HCT116 (cell line): ENCODE data around the gene MGST1. TPM values are rescaled to one million over a fixed set of nuclear protein-coding genes. Genes with fewer than 3 reads are reported as not detected.

Experiments used
- ATAC-seq: fragments of 200-7000 bp; cut with Tn5 transposase; 2 replicates; pipeline ENCODE4 v1.9.1; 2020; ENCODE audit warnings: mild to moderate bottlenecking, moderate library complexity
- BruUV-seq: library from RNA; stranded (reverse); fragments of 400-500 nt; replicated peaks from 2 replicates; lab custom pipeline; 2021; lab: Mats Ljungman, UMichigan
- CTCF ChIA-PET: fragments of 300-600 bp; sonication (Branson Sonifier 250); formaldehyde crosslinking; loops from one replicate; lab custom pipeline; 2021; ENCODE audit warnings: antibody characterized with exemption; lab: Charles Lee
- POLR2A ChIA-PET: fragments of 300-600, 350-600 bp; sonication (Branson Sonifier 250); formaldehyde crosslinking; loops from one replicate; lab custom pipeline; 2021; ENCODE audit warnings: antibody characterized with exemption; lab: Charles Lee
- RAD21 ChIA-PET, 2 experiments: fragments of 300-600 bp; sonication (Branson Sonifier 250); formaldehyde crosslinking; loops; one replicate each; lab custom pipeline; 2023; ENCODE audit warnings: low total read pairs in 2 of 2; ENCODE audit not compliant: uncharacterized antibody in 2 of 2, unreplicated experiment in 2 of 2, low non-redundant PET in 1 of 2; lab: Charles Lee
- DNase-seq: peaks from one replicate; pipeline ENCODE4 v3.0.0-alpha.2; 2010; ENCODE audit warnings: low read depth, low spot score
- H2AFZ ChIP-seq: fragments of 200-600 bp; shearing (Covaris generic), sonication (generic); 2 replicates; pipeline ENCODE4 v1.6.1; 2017; ENCODE audit warnings: low read depth, mixed run types, mixed read lengths, antibody characterized with exemption, low read length; ENCODE audit not compliant: poor library complexity, severe bottlenecking
- H3K27ac ChIP-seq: 2 replicates; pipeline ENCODE4 v1.5.1; 2012; ENCODE audit warnings: low read depth, low read length
- H3K27me3 ChIP-seq: fragments of 200-600 bp; sonication (generic); 2 replicates; pipeline ENCODE4 v1.6.1; 2016; ENCODE audit warnings: mixed run types, low read length, mixed read lengths; ENCODE audit not compliant: insufficient read depth
- H3K36me3 ChIP-seq, 2 experiments: fragments of 200-500 bp in 1 of 2; fragments of 200-600 bp in 1 of 2; sonication (Bioruptor generic) in 1 of 2; sonication (generic) in 1 of 2; 2 replicates each; pipeline versions ENCODE4 v1.5.1 to v1.6.1; 2014 to 2016; ENCODE audit warnings: low read length in 2 of 2, inconsistent platforms in 1 of 2, mixed read lengths in 1 of 2, mixed run types in 1 of 2; ENCODE audit not compliant: insufficient read depth in 2 of 2, control insufficient read depth in 1 of 2
- H3K4me1 ChIP-seq, 2 experiments: fragments of 200-600 bp in 1 of 2; sonication (generic) in 1 of 2; 2 replicates each; pipeline versions ENCODE4 v1.5.1 to v1.6.1; 2012 to 2017; ENCODE audit warnings: low read length in 2 of 2, inconsistent platforms in 1 of 2, mild to moderate bottlenecking in 1 of 2, mixed read lengths in 1 of 2, mixed run types in 1 of 2, moderate library complexity in 1 of 2; ENCODE audit not compliant: insufficient read depth in 2 of 2, control insufficient read depth in 1 of 2
- H3K4me2 ChIP-seq: fragments of 200-600 bp; sonication (generic); 2 replicates; pipeline ENCODE4 v1.6.1; 2017; ENCODE audit warnings: mixed run types, low read length, mixed read lengths
- H3K4me3 ChIP-seq, 2 experiments: fragments of 200-600 bp in 1 of 2; sonication (generic) in 1 of 2; replicated peaks in 1 of 2; 2 replicates each; pipeline ENCODE4 v1.5.1; 2011 to 2016; ENCODE audit warnings: low read length in 2 of 2, control low read depth in 1 of 2, low read depth in 1 of 2, mild to moderate bottlenecking in 1 of 2, mixed read lengths in 1 of 2, mixed run types in 1 of 2
- H3K79me2 ChIP-seq: fragments of 200-600 bp; sonication (generic); 2 replicates; pipeline ENCODE4 v1.6.1; 2017; ENCODE audit warnings: mild to moderate bottlenecking, mixed run types, low read length, moderate library complexity, mixed read lengths; ENCODE audit not compliant: insufficient read depth
- H3K9ac ChIP-seq: fragments of 200-600 bp; sonication (generic); 2 replicates; pipeline ENCODE4 v1.6.1; 2016; ENCODE audit warnings: low read length, mixed read lengths
- H3K9me2 ChIP-seq: fragments of 200-600 bp; sonication (generic), shearing (Covaris generic); 2 replicates; pipeline ENCODE4 v1.6.1; 2017; ENCODE audit warnings: mixed run types, mild to moderate bottlenecking, moderate library complexity; ENCODE audit not compliant: insufficient read depth
- H3K9me3 ChIP-seq, 2 experiments: fragments of 200-500 bp in 1 of 2; fragments of 200-600 bp in 1 of 2; sonication (Bioruptor generic) in 1 of 2; sonication (generic) in 1 of 2; 2 replicates each; pipeline ENCODE4 v1.6.1; 2014 to 2017; ENCODE audit warnings: low read length in 2 of 2, mixed read lengths in 2 of 2, inconsistent platforms in 1 of 2, low read depth in 1 of 2, mild to moderate bottlenecking in 1 of 2, mixed run types in 1 of 2, moderate library complexity in 1 of 2; ENCODE audit not compliant: control insufficient read depth in 1 of 2, insufficient read depth in 1 of 2
- H4K20me1 ChIP-seq: fragments of 200-600 bp; sonication (generic), shearing (Covaris generic); 2 replicates; pipeline ENCODE4 v1.6.1; 2017; ENCODE audit warnings: mixed run types, mild to moderate bottlenecking, moderate library complexity; ENCODE audit not compliant: insufficient read depth
- CBX3 ChIP-seq: IDR thresholded peaks from 2 replicates; pipeline ENCODE4 v1.6.1; 2012; ENCODE audit warnings: low read depth
- CEBPB ChIP-seq: IDR thresholded peaks from 2 replicates; pipeline ENCODE4 v1.6.1; 2012; ENCODE audit warnings: low read depth
- EGR1 ChIP-seq: IDR thresholded peaks from 2 replicates; pipeline ENCODE4 v1.6.1; 2012; ENCODE audit warnings: low read depth
- JUND ChIP-seq: IDR thresholded peaks from 2 replicates; pipeline ENCODE4 v1.6.1; 2012
- POLR2A ChIP-seq: IDR thresholded peaks from 2 replicates; pipeline ENCODE4 v1.7.0; 2011; ENCODE audit warnings: borderline replicate concordance; ENCODE audit not compliant: insufficient read depth, insufficient read length; ENCODE audit errors: extremely low read depth
- POLR2AphosphoS5 ChIP-seq: IDR thresholded peaks from 2 replicates; pipeline ENCODE4 v1.6.1; 2011; ENCODE audit warnings: mild to moderate bottlenecking, low read depth, low read length, moderate library complexity
- RAD21 ChIP-seq: IDR thresholded peaks from 2 replicates; pipeline ENCODE4 v1.6.1; 2012; ENCODE audit warnings: low read depth, mild to moderate bottlenecking
- SIN3A ChIP-seq: IDR thresholded peaks from 2 replicates; pipeline ENCODE4 v1.6.1; 2012; ENCODE audit warnings: low read depth
- TCF7L2 ChIP-seq: IDR thresholded peaks from 2 replicates; pipeline ENCODE4 v1.7.0; 2011; ENCODE audit warnings: borderline replicate concordance, inconsistent platforms; ENCODE audit not compliant: insufficient read depth, insufficient read length; ENCODE audit errors: extremely low read depth
- YY1 ChIP-seq: IDR thresholded peaks from 2 replicates; pipeline ENCODE4 v1.6.1; 2011; ENCODE audit warnings: low read length, low read depth, moderate library complexity, mild to moderate bottlenecking; ENCODE audit not compliant: insufficient replicate concordance; ENCODE audit errors: extremely low read depth
- ZNF274 ChIP-seq: fragments of 200-500 bp; sonication (Bioruptor generic); IDR thresholded peaks from 2 replicates; pipeline ENCODE4 v1.6.1; 2014; ENCODE audit warnings: mild to moderate bottlenecking, low read depth, low read length, inconsistent platforms
- intact Hi-C: fragments of 100-400 bp; cut with micrococcal nuclease; formaldehyde crosslinking; loops from 2 replicates; pipeline ENCODE4 v1.10.0; 2022
- total RNA-seq: library from RNA; stranded (reverse); gene quantifications from one replicate; pipeline ENCODE4 v1.2.1, GENCODE V29; 2021; ENCODE audit not compliant: unreplicated experiment
- TF ChIP-seq, protein P1 (sequence below): IDR thresholded peaks from 2 replicates; pipeline ENCODE4 v1.6.1; 2012
- TF ChIP-seq, protein P2 (sequence below), 3 experiments: fragments of 200-600 bp in 1 of 3; sonication (generic) in 1 of 3; IDR thresholded peaks in 2 of 3; conservative IDR thresholded peaks in 1 of 3; 2 replicates each; pipeline ENCODE4 v1.5.1; 2012 to 2017; ENCODE audit warnings: low read depth in 2 of 3, low read length in 2 of 3, antibody characterized with exemption in 1 of 3, borderline replicate concordance in 1 of 3, control low read depth in 1 of 3, mild to moderate bottlenecking in 1 of 3, mixed read lengths in 1 of 3, mixed run types in 1 of 3, moderate library complexity in 1 of 3; ENCODE audit not compliant: insufficient read depth in 1 of 3
- TF ChIP-seq, protein P3 (sequence below): IDR thresholded peaks from 2 replicates; pipeline ENCODE4 v1.6.1; 2012; ENCODE audit warnings: low read depth
- TF ChIP-seq, protein P4 (sequence below): IDR thresholded peaks from 2 replicates; pipeline ENCODE4 v1.6.1; 2012

The MGST1 gene
- total RNA-seq, 1 experiment from 2014 or later = 111 TPM

DNA sequence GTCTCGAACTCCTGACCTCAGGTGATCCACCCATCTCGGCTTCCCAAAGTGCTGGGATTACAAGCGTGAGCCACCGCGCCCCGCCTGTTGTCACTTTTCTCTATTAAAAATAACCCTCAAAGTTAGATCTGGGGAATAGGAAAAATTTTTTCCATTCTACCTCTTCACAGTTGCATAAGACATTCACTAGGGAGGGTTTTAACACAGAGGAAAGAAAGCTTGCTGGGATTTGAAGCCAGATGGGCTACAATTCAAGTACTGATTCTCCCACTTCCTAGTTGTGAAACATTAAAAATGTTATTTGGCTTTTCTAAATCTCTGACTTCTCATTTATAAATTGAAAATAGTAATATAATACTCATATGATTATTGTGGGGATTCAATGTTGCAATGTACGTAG lies 46.7 kb upstream of the MGST1 start:
- H3K27ac ChIP-seq = no peak overlapping the region
- intact Hi-C loops = no loop called here
- no peaks in the 10 kb centered on the region for H3K27me3 ChIP-seq
- H3K9me2 ChIP-seq = no peaks in the 10 kb centered on the region
- no peak for DNase-seq
- no peak overlapping the region for H3K9ac ChIP-seq
- no peaks in the 10 kb centered on the region for H3K4me1 ChIP-seq
- H3K4me3 ChIP-seq = no peak overlapping the region
- ChIA-PET RAD21 (no interaction called here), POLR2A (no interaction called here)
- H3K9me3 ChIP-seq = no peaks in the 10 kb centered on the region
- no peaks in the 10 kb centered on the region for H3K36me3 ChIP-seq
- no peak for ATAC-seq
- no TSS peak for BruUV-seq
- no peaks in the 10 kb centered on the region for H3K79me2 ChIP-seq
- TF ChIP-seq POLR2AphosphoS5 = no peak
- no peak for TF ChIP-seq ZNF274
- TF ChIP-seq, protein P1, sequence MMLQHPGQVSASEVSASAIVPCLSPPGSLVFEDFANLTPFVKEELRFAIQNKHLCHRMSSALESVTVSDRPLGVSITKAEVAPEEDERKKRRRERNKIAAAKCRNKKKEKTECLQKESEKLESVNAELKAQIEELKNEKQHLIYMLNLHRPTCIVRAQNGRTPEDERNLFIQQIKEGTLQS = no peak
- TF ChIP-seq JUND = no peak
- TF ChIP-seq EGR1 = no peak
- TF ChIP-seq, protein P2, sequence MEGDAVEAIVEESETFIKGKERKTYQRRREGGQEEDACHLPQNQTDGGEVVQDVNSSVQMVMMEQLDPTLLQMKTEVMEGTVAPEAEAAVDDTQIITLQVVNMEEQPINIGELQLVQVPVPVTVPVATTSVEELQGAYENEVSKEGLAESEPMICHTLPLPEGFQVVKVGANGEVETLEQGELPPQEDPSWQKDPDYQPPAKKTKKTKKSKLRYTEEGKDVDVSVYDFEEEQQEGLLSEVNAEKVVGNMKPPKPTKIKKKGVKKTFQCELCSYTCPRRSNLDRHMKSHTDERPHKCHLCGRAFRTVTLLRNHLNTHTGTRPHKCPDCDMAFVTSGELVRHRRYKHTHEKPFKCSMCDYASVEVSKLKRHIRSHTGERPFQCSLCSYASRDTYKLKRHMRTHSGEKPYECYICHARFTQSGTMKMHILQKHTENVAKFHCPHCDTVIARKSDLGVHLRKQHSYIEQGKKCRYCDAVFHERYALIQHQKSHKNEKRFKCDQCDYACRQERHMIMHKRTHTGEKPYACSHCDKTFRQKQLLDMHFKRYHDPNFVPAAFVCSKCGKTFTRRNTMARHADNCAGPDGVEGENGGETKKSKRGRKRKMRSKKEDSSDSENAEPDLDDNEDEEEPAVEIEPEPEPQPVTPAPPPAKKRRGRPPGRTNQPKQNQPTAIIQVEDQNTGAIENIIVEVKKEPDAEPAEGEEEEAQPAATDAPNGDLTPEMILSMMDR (IDR thresholded peaks at IDR 0.05 in 2 of 3, conservative IDR thresholded peaks at IDR 0.05 in 1 of 3; ENCODE audit: borderline replicate concordance in 1 of 3, insufficient read depth in 1 of 3, low read depth in 2 of 3, low read length in 2 of 3) = no peak
- TF ChIP-seq CEBPB = no peak
- TF ChIP-seq, protein P3, sequence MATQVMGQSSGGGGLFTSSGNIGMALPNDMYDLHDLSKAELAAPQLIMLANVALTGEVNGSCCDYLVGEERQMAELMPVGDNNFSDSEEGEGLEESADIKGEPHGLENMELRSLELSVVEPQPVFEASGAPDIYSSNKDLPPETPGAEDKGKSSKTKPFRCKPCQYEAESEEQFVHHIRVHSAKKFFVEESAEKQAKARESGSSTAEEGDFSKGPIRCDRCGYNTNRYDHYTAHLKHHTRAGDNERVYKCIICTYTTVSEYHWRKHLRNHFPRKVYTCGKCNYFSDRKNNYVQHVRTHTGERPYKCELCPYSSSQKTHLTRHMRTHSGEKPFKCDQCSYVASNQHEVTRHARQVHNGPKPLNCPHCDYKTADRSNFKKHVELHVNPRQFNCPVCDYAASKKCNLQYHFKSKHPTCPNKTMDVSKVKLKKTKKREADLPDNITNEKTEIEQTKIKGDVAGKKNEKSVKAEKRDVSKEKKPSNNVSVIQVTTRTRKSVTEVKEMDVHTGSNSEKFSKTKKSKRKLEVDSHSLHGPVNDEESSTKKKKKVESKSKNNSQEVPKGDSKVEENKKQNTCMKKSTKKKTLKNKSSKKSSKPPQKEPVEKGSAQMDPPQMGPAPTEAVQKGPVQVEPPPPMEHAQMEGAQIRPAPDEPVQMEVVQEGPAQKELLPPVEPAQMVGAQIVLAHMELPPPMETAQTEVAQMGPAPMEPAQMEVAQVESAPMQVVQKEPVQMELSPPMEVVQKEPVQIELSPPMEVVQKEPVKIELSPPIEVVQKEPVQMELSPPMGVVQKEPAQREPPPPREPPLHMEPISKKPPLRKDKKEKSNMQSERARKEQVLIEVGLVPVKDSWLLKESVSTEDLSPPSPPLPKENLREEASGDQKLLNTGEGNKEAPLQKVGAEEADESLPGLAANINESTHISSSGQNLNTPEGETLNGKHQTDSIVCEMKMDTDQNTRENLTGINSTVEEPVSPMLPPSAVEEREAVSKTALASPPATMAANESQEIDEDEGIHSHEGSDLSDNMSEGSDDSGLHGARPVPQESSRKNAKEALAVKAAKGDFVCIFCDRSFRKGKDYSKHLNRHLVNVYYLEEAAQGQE = no peak
- no peak for TF ChIP-seq SIN3A
- no peak for TF ChIP-seq POLR2A
- no peak for TF ChIP-seq RAD21
- TF ChIP-seq CBX3 = no peak
- TF ChIP-seq YY1 = no peak
- TF ChIP-seq TCF7L2 = no peak
- TF ChIP-seq, protein P4, sequence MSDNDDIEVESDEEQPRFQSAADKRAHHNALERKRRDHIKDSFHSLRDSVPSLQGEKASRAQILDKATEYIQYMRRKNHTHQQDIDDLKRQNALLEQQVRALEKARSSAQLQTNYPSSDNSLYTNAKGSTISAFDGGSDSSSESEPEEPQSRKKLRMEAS = no peak
- TF ChIP-seq, all 23 proteins: peak for 0
- Histone ChIP-seq H2AFZ (no peak overlapping the region), H4K20me1 (no peaks in the 10 kb centered on the region), H3K4me2 (no peak overlapping the region)
- CTCF ChIA-PET = no interaction called here
